HG03521 (cell line): ENCODE data around the gene CRABP1.

ENCODE experiments used
- ATAC-seq: cut with Tn5 transposase; IDR thresholded peaks from one replicate; pipeline ENCODE4 v1.9.1; 2021; ENCODE audit warnings: mild to moderate bottlenecking, moderate library complexity; ENCODE audit not compliant: unreplicated experiment

The CRABP1 gene

DNA sequence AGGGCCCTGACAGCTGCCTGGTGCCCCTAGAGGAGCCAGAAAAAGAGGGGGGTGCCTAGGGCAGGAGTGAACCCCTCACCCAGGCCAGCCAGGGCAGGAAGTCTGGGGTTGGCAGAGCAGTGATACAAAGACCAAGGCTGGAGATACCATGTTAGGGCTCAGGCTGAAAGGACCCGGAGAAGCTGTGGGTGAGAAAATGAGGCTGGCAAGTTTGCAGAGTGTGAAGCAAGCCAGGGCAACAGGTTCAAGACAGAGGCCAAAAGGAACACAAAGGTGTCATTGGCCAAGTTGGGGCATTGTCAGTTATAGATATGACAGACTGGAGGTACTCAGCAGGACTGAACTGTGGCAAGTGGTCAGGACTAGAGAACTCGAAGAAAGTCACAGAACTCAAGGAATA, 57.2 kb downstream of the CRABP1 start:
- ATAC-seq, result no peak
